Gastroesophageal sphincter (tissue), 3 donors: ENCODE results near the gene HNRNPD.

ENCODE experiments used
- EP300 ChIP-seq: sonication (generic); formaldehyde crosslinking; IDR thresholded peaks from one replicate; pipeline ENCODE4 v1.6.1; 2017; ENCODE audit warnings: antibody characterized with exemption, mild to moderate bottlenecking
- TF ChIP-seq, protein P1 (sequence below), 4 experiments: fragments of 200-600 bp in 2 of 4; fragments of 450-650 bp in 2 of 4; sonication (generic) in 1 of 4; IDR thresholded peaks; one replicate each; pipeline ENCODE4 v1.5.1; 2017 to 2019; ENCODE audit warnings: antibody characterized with exemption in 4 of 4, mild to moderate bottlenecking in 2 of 4, moderate library complexity in 2 of 4

DNA sequence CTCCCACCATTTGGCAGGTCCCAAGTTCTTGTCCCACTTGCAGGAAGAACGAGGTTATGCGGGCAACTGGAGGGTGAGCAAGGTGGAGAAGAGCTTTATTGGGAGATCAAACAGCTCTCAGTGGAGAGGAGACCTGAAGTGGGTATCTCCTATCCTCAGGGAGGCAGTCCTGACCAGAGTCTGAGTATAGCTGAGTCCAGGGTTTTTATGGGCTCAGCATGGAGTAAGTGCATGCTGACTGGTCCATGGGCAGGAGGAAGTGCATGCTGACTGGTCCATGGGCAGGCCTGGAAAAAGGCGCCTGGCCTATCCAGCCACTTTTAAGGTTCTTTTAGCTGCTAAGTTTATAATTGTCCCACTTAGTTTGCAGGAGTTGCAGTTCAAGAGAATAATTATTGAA is 7.4 kb upstream of the HNRNPD start:
- TF ChIP-seq, protein P1, sequence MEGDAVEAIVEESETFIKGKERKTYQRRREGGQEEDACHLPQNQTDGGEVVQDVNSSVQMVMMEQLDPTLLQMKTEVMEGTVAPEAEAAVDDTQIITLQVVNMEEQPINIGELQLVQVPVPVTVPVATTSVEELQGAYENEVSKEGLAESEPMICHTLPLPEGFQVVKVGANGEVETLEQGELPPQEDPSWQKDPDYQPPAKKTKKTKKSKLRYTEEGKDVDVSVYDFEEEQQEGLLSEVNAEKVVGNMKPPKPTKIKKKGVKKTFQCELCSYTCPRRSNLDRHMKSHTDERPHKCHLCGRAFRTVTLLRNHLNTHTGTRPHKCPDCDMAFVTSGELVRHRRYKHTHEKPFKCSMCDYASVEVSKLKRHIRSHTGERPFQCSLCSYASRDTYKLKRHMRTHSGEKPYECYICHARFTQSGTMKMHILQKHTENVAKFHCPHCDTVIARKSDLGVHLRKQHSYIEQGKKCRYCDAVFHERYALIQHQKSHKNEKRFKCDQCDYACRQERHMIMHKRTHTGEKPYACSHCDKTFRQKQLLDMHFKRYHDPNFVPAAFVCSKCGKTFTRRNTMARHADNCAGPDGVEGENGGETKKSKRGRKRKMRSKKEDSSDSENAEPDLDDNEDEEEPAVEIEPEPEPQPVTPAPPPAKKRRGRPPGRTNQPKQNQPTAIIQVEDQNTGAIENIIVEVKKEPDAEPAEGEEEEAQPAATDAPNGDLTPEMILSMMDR (IDR thresholded peaks at IDR 0.05) = no peak
- TF ChIP-seq EP300 = no peak
